NCI-H2171 (cell line): ENCODE data around the gene UHRF2.
"Not testable (repeated sequence)": the region's sequence is repeated elsewhere in the genome, so short reads cannot be mapped to it uniquely, and the experiment has no call there.

ENCODE experiments used
- DNase-seq: peaks from one replicate; lab custom pipeline; 2025; lab: John Stamatoyannopoulos, UW

Gene UHRF2

GRCh38 chr9:6428940-6429889 is 16.2 kb downstream of the UHRF2 start:
- no peak for DNase-seq

GRCh38 chr9:6431038-6431437 is 18.0 kb downstream of the UHRF2 start:
- no peak for DNase-seq

DNA sequence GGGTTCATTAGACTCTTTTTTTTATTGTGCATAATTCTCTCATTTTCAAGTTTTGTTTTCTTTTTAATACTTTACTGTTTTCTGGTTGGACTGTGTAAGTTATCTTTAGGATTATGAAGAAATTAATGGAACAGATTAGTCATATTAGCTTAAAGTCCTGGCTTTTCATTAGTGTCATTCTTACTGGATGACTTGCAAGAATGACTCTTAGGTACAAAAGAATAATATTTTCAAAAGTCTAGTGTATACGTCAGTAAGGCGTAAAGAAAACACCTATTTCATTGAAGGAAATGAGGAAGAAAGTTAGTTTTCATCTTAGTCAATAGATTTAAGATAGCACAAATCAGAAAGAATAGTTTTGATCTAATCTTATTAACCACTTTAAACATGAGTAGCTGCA is 20.4 kb downstream of the UHRF2 start:
- no peak for DNase-seq

DNA sequence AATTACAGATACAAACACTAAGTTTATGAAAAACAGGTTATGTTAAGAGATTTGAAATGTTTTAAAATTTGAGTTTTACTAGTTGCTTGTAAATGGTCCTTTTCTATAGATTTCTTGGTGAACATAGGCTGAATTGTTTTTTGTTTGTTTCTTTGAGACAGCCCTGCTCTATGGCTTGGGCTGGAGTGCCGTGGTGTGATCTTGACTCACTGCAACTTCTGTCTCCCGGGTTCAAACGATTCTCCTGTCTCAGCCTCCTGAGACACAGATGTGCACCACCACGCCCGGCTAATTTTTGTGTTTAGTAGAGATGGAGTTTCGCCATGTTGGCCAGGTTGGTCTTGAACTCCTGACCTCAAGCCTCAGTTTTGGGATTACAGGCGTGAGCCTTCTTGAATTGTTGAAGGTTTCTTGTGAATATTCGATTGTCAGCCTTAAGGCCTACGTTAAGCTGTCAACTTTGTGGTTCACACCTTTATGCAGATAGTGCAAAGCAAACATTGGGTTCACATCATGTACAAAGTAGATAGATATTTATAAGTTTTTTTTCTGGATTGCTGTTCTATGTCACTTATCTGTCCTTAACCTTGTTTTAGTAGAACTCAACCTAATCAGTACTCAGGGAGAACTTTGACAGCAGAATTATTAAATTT is 26.2 kb downstream of the UHRF2 start:
- DNase-seq: no peak

DNA sequence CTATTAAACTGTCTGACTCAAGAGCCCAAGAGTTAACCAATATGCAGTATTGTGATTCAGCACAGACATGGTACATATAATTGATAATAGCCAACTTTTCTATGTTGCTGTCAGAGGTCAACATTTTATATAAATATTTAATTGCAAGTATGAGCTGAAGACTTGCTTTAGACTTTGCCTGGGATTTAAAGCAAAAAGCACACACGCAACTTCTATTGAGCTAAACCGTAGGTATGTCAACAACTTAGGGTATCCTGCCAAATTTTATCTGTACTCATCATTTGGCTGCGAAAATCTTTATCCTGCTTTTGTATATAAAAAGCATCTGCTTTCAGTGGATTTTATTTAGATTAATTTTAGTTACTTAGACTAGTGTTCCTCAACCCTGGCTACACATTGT is 27.4 kb downstream of the UHRF2 start:
- no peak for DNase-seq

DNA sequence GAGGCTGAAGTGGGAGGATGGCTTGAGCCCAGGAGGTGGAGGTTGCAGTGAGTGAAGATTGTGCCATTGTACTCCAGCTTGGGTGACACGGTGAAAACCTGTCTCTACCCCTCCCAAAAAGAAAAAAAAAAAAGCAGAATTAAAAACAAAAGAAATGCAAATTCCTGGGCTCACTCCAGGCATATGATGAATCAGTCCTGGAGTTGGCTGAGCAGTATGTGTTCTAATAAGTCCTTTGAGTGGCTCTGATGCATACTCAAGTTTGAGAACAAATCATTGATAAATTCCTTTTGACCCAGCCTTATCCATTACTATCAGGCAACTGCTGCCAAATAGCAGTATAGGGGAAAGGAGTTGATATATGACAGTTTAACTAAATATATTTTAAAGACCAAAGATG is 28.3 kb downstream of the UHRF2 start:
- no peak for DNase-seq

- no peak for DNase-seq
These were observed 30.7 kb downstream of the UHRF2 start for GRCh38 chr9:6443661-6444060.

GRCh38 chr9:6444128-6444527 is 31.1 kb downstream of the UHRF2 start:
- DNase-seq: no peak

DNA sequence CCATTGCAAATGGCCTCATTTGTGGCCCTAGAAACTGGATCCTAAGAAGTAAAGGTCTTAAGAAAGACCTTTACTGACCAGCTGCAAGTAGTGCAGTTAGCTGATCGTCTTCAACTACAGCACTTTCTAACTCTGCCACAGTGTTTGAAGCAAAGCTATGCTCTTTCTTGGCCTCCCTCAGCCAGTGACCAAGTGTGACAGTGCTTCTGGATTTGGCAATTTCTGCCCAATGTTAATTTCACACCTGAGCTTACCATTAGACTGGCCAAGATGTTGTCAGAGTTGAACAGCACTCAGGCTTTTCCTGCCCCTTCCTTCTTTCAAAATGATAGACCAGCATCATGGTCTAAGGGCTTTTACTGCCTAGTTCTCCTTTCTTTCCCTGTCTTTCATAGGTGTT is 36.1 kb downstream of the UHRF2 start:
- no peak for DNase-seq

GRCh38 chr9:6449645-6450044 is 36.6 kb downstream of the UHRF2 start:
- no peak for DNase-seq

DNA sequence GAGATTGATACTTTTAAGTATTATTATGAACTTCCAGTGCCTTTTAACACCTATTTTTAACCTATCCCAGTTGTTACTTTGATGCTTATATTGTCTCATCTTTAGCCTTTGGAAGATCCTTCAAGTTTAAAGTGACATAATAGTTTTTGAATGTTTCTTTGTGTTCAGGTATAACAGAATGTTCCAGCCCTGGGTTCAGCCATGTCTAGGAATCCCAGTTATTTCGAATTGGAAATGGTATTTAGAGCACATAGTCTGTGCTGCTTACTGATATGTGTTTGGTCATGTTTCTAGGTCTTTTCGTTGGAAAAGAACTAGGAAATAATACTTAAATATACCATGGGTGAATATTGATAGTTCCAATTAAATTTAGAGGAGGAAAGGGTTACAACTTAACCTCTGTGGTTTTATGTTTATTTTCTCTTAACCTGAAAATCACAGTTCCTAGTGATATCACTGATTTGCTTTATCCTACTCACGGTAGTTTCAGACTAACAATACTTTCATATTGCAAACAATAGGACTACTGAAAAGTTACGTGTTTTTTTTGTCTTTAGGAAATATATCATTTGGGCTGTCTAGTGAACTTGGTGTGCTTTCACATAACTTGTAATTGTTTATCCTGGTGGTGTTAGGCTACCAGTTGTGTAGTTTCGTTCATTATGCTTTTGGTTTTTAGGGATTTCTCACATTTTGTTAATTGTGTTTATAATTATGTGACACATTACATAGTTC is 37.8 kb downstream of the UHRF2 start:
- DNase-seq: no peak

GRCh38 chr9:6455292-6455691 is 42.3 kb downstream of the UHRF2 start:
- not testable (repeated sequence) for DNase-seq

GRCh38 chr9:6458704-6459103 is 45.7 kb downstream of the UHRF2 start:
- not testable (repeated sequence) for DNase-seq

GRCh38 chr9:6459718-6460117 is 46.7 kb downstream of the UHRF2 start:
- DNase-seq: no peak

DNA sequence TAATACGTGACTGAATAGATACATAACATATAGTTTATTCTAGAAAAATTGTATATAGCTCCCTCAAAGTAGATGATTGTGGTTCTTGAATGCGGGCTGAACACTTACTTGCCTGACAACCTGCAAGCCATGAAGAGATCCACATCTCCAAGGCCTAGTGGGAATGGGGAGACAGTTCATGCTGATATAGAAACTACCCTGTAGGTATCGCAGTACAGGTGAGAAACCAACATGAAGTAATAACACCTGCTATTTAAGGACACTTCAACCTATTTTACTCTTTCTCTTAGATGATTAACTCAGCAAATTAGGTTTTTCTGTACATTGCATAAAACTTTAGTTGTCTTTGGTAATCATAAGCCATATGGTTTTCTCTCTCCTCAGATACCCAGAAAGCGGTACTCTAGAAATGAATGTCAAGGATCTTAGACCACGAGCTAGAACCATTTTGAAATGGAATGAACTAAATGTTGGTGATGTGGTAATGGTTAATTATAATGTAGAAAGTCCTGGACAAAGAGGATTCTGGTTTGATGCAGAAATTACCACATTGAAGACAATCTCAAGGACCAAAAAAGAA is 47.3 kb downstream of the UHRF2 start:
- DNase-seq: no peak

DNA sequence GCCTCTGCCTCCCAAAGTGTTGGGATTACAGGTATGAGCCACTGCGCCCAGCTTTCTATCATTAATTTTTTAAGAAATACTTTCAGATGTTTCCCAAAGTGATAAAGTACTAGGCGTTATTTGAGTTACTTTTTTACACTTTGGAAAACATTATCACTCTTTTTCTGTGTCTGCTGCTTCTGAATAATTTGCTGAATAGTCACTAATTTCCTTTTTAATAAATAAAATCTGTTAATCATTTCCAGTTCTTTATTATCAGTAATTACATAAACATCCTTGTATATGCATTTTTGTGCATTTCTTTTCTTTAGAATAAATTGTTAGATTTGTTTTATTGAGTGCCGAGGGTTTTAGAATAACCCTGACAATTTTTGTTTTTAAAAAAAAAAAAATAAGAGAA is 48.6 kb downstream of the UHRF2 start:
- no peak for DNase-seq

DNA sequence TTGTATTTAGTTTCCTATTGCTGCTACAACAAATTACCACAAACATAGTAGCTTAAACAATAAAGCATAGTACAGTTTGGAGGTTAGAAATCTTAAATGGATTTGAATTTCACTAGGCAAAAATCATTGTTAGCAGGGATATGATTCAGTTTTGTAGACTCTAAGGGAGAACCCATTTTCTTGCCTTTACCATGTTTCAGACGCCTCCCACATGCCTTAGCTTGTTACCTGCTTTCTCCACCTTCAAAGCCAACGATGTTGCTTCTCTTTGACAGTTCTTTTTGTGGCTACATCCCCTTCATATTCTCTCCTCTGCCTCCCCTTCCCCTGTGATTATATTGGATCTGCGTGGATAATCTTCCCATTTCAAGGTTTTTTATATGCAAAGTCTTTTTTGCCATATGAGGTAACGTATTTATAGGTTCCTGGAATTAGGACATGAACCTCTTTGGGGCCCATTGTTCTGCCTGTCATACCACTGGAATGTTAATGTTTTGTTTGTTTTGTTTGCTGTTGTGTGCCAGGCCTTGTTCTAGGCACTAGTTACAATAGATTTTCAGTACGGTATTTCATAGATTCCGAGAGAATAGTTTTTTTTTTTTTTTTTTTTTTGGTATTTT is 54.1 kb downstream of the UHRF2 start:
- DNase-seq: no peak

DNA sequence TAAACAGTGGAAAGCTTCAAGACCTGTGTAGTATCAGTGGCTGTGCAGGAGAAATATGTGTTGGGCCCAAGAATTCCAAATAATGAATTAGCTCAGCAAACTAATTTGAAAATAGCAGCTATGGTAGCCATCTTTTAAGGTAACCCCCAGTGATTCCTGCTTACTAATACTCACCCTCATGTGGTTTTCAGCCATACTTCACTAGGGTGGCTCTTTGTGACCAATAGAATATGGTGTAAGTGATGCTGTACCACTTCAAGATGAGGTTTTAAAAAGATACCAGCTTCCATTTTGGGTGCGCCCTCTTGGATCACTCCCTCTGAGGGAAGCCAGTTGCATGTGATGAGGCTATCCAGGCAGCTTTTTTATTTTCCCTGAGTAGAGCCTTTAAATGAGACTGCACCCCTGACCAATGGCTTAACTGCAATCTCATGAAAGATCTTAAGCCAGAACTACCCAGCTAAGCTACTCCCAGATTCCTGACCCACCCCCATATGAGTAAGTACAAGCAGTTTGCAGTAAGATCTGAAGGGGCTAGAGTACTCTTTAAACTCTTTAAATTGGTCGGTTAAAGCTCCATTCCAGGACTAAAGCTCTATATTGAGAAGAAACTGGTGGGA is 58.3 kb downstream of the UHRF2 start:
- no peak for DNase-seq

DNA sequence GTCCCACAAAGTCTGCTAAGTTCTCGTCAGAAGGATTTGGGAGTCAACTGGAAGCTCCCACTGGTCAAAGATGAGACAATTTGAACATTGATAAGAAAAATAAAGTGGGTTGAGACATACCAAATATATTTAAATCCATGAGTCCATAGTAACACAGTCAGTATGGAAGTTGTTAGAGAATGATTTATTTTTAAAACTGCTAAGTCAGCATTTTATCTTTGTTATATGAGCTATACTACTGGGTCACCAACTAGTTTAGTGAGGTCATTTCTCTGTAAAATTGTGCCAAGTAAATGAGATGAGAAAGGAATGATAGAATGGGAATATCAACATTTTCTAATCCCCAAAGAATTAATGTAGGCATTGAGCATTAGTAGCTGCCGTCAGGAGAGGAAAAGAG is 60.2 kb downstream of the UHRF2 start:
- no peak for DNase-seq

DNA sequence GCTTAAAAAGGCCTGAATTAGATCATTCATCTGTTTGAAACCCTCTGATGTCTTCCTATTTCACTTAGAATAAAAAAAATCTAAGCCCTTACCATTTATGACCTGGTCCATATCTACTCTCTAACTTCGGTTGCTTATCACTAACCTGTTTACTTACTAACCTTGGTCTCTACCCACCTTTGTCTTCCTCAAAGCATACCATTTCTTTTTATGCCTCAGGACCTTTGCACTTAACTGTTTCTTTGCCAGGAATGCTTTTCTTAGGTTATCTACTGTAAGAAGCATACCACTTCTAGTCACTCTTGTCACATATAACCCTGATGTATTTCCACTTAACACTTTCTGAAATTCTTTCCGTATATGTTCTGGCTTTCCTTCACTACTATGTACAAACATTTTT is 67.0 kb downstream of the UHRF2 start:
- no peak for DNase-seq

DNA sequence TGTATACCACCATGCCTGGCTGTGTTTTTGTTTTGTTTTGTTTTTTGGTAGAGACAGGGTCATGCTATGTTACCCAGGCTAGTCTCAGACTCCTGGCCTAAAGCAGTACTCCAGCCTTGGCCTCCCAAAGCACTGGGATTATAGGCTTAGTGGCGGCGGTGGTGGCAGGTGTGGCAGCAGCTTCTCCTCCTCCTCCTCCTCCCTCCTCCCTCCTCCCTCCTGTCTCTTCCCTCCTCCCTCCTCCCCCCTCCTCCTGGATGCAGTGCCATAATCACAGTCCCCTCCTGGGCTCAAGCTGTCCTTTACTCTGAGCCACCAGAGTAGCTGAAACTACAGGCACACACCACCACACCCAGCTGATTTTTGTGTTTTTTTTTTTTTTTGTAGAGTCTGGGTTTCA is 71.2 kb downstream of the UHRF2 start:
- DNase-seq: no peak

DNA sequence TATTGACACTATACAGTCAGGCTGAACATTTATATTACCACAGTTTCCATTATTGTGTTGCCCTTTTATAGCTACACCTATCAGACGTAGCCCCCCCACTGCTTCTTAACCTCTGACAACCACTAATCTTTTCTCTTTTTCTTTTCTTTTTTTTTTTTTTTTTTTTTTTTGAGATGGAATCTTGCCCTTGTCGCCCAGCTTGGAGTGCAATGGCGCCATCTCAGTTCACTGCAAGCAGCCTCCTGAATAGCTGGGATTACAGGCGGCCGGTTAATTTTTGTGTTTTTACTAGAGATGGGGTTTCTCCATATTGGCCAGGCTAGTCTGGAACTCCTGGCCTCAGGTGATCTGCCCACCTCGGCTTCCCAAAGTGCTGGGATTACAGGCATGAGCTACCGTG is 75.4 kb downstream of the UHRF2 start:
- DNase-seq: no peak
